Measurements from ENCODE around the gene TEAD3.
A peak's percentile ranks its signal among the peaks of the same experiment; 100 is the strongest.

Gene TEAD3

DNA sequence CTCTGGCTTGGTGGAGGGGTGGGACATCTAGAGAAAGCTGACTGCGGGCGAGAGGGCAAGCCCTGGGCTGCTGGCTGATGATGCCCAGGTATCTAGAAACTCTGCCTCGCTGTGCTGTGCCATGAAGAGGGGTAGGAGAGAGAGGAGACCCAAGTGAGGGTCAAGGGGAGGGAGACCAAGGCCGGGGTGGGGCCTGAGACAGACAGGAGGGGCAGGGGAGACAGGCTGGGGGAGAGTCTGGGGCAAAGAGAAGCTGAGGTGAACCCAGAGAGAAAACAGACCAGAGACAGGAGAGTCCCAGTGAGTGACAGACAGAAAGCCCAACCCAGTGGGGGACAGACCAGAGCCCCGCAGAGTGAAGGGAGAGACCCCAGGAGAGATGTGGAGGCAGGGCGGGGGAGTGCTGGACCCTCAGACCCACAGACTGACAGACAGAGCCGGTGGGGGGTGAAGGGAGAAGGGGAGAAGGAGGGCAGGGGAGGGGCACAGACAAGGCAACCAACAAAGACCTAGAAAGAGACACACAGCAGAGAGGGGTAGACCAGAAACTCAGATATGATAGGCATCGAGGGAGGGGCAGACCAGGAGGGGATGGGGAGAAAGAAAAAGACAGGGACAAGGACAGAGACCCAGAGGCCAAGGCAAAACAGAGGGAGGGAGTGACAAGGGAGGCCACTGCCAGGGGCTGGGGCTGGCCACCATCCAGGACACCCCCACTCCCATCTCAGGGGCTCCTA, 5.9 kb downstream of the TEAD3 start:
- no peak for DNase-seq

DNA sequence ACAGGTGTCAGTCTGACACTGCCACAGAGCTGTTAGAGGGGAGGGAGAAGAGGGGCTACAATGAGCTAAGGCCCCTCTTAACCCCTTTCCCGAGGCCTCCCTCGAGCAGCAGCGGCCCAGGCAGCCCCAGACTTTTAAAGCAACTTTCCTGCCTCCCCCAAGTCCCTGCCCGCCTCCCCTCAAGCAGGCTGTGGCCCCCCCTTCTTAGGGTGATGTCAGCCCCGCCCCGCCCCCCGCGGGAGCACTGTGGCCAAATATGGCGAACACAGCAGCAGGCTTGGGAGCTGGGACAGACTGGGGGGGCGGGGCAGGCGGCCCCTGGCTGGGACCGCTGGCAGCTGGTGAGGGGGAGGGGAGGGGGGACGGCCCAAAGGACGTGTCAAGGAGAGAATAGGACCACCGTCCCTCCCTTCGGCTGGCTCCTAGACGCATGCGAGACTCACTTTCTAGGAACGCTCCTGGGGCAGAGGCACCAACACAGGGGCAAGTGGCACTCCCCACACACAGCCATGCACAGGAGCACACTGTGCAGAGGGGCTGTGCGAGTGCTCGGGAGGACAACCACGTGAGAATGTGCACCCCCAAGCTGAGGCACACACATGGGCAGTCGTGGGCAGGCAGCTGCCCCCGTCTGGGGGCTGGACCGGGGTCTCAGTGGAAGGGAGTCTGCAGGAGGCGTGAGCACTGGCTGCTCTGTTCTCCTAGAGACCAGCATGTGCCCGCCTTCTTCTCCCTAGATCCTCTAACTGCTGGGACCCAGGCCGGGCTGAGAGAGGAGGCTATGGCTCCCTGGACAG, 6.7 kb downstream of the TEAD3 start:
- no peak for DNase-seq

DNA sequence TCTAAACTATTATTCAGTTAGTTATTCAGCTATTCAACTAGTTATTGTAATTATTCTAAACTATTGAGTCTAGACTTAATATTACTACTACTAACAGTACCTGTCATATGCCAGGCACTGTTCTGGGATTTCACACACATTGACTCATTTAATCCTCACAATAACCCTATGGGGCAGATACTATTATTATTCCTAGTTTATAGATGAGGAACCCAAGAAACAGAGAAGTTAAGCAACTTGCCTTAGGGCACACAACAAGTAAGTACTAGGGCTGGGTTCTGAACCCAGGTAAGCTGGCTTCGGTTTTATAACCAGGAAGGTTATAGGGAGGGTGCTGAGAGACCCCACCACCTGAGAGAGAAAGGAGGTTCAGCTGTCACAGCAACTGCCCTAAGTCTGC, 7.8 kb downstream of the TEAD3 start:
- no peak for DNase-seq

DNA sequence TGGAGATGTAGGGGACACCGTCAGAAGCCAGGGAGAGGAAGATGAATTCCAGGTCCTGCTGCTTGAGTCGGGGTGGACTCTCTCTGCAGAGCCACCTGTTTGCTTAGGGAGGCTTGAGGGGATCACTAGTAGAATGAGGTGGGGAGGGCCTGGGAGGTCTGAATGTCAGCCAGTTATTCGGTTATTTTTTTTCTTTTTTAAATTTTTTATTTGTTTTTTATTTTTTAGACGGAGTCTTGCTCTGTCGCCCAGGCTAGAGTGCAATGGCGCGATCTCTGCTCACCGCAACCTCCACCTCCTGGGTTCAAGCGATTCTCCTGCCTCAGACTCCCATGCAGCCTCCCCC, 8.4 kb downstream of the TEAD3 start:
- no peak for DNase-seq

DNA sequence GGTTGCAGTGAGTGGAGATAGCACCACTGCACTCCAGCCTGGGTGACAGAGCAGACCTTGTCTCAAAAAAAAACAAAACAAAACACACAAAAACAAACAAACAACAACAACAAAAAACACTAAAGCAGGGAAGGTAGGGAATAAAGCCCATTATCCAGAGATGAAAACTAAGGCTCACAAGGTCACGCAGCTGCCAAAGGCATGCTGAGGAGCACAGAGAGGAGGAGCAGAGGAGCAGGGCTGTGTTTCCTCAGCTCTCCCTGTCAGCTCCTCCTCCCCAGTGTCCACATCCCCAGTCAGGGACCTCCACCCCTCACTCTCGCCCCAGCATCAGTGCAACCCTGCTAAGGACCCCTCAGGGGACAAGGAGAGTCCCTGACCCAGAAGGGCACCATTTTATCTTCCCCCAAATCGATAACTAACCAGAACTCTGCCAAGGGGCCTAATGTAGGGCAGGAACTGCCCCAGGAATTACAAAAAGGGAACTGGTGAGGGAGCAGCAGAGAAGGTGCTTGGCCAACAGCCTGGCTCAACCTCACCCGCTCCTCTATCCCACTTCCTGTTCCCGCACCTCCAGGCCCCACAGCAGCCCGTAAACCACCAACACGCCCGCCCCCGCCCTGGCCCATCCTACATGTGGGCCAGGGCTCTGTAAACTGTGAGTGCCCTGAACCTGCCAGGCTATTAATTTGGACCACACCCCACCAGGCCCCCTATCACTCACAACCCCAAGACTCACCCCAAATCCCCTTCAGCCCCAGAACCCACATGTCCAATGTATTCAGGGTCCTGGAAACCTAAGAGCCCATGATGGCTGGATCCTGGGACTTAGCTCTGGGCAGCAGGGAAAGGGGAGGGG, 9.0 kb downstream of the TEAD3 start:
- no peak for DNase-seq

DNA sequence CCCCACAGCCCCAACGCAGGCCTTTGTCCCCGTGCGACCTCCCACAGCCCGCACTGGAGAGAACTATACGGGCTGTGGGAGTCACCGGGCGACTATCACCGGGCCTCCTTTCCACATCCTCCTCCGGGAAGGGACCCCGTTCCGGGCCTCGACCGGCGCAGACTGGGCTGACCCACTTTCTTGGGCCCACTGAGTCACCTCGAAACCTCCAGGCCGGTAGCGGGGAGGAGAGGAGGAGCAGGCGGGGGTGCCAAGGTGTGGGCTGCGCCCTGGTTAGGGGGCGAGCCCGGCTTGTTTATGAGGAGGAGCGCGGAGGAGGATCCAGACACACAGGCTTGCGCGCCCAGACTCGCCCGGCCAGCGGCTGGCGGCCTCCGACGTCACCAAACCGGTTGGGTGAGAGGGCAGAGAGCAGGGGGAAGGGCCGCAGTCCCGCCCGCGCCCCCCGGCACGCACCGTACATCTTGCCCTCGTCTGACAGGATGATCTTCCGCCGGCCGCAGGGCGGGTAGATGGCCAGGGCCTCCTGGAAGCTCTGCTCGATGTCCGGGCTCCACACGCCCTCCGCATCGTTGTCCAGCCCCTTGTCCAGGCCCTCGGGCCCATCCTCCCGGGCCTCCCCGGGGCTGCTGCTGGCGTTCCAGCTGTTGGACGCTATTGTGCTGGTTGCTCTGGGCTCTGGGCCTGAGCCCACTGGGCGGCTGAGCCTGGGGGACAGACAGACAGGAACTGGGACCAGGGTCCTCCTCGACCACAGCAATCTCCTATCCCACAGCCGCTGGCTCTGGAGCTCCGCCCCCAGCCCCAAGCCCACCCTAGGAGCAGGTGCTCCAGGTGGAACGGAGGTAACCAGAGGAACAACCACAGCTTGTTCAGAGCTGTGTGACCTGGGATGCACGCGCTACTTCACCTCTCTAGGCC, 10.6 kb downstream of the TEAD3 start:
- no peak for DNase-seq

DNA sequence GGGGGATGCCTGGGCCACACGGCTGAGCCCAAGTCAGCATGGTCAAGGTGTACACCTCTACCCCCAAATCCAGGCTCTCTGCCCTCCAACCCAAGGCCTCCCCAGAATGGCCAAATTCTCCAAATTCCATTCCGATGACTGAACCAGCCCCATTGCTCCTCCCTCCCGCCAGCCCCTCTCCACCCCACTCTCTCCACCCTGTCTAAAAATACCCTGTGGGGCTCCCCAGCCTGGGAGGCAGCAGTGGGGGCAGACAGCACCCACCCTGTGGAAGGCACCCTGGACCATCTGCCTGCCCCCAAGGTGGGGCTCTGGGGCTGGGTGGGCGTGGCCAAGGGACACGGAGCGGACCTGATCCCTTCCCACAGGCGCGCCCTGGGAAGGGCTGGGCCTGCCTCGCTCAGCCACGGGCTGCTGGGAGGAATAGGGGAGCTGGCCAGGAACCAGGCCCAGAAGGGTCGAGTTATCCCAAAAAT, 11.4 kb downstream of the TEAD3 start:
- DNase-seq: no peak

DNA sequence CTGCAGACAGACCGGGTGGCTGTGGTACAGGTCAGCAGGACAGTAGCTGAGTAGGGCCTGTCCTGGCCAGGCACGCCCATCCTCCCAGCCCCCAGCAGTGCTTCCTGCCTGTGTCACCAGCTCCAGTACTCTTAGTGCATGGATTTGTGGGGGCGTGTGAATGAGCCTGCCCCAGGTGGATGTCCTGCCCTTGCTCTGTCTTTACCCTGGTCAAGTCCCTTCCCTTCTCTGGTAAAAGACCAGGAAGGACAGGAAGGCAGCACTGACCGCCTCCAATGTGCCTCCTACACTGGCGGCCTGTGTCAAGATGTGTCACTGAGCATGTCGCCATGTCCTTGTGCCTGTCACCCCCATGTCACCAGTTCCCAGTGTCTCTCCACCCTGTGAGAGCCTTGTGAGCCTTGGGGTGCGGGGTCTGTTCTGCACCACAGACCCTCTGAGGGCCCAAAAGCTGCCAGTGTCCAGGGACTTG, 11.9 kb downstream of the TEAD3 start:
- no peak for DNase-seq

DNA sequence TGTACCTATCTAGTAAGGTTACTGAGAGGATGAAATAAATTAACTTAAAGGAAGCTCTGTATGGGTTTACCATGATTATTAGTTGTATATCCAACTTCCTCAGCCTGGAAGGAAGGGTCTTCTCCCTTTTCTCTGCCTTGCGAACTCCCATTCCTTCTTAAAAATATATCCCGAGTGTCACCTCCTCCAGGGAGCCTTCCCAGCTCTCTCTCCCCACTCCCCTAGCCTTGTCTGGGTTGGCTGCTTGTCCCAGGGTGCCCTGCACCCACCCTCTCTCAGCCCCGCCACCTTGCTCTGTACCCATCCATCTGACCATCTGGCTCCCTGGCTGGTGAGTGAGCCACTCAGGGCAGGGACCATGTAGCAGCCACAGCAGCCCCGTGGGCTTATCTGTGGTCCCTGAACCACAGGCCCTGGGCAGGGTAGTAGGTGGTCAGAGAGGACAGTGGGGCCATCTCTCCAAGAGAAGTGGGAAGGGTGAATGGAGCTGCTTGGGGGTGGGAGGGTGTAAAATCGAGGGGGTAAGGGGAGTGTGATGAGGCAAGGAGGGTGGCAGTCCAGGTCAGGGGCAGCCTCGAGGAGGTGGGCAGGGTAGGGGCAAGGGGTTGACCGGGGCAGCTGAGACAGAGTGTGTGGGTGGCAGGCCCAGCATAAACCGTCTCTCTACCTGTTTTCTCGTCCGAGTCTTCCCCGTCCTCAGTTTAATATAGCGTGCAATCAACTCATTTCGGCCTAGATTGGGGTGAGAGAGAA, 12.8 kb downstream of the TEAD3 start:
- no peak for DNase-seq

DNA sequence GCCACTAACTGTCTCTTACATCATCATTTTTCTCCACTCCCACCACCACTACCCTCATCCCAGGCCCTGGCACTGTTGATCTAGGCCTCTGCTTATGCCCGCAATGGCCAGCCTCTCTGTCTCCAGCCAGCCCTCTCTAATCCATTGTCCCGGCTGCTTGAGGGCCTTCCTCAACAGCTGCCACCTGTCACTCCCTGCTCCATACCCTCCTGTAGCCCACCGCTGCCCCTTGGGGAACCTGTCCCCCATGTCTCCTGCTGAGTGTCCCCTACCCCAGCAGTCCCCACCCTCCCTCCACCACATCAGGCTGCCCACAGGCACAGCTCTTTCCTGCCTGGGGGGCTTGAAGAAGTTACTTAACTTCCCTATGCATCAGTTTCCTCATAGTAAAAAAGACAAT, 13.4 kb downstream of the TEAD3 start:
- DNase-seq: no peak

DNA sequence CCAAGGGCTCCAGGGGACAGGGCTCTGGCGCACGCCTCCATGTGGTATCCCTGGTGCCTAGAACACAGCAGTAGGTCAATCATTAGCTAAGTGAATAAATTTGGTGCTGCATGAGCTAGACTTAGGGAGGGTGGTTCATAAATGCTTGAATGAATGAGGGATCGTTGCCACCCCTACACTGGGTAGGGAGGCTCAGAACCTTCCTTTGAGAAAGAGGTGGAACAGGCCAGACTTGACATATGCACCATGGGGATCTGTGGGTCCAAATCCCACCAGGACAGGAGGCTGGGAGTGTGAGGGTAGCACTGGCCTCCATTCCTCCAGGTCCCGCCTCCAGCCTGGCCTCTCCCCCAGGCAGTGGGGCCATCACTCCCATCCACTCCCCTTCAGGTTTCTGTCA, 13.8 kb downstream of the TEAD3 start:
- DNase-seq: no peak

DNA sequence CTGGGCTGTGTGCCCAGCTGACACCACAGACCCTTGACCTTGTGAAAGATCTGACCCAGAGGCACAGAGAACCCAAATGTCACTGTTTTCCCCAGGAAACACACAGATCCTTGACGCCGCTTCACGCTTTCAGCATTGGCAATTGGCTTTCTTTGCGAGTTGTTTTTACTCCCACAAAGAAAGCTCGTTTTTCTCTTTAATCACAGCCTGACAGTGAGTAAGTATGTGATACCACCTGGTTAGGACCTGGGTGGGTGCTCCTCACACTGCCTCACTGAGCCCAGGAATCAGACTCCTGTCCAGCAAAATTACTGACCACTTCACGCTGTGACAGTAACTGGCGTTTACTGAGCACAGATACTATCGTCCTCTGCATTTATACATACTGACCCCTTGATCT, 15.7 kb downstream of the TEAD3 start:
- no peak for DNase-seq

DNA sequence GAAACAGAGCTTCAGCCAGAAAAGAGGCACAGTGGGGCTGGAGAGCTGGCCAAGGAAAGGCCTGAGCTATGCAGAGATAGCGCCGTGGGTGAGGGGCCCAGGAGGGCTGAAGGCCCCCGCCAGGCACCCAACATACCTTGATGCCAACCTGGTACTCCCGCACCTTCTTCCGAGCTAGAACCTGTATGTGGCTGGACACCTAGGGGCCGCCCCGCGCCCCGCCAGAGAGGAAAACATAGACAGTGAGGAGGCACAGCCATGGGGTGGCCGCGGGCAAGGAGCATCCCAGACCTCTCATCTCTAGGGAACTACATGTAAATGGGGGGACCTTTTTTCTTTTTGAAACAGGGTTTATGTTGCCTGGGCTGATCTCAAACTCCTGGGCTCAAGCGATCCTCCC, 16.7 kb downstream of the TEAD3 start:
- DNase-seq: no peak

DNA sequence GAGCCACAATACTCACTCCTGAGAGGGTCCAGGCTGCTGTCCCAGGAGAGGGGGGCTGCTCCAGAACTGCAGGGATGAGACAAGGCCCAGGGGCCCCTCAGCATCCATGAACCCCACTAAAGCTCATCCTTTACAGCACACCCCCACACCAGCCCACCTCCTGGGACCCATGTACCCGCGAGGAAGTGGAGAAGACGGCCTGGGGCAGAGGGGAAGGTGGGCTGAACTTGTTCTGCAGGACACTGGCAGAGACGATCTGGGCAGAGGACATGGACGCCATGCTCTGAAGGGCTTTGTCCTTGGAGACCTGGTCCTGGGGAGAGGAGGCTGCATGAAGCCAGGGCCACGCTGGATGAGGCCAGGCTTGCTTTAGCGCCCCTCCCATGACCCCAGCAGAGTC, 18.6 kb downstream of the TEAD3 start:
- DNase-seq: no peak

DNA sequence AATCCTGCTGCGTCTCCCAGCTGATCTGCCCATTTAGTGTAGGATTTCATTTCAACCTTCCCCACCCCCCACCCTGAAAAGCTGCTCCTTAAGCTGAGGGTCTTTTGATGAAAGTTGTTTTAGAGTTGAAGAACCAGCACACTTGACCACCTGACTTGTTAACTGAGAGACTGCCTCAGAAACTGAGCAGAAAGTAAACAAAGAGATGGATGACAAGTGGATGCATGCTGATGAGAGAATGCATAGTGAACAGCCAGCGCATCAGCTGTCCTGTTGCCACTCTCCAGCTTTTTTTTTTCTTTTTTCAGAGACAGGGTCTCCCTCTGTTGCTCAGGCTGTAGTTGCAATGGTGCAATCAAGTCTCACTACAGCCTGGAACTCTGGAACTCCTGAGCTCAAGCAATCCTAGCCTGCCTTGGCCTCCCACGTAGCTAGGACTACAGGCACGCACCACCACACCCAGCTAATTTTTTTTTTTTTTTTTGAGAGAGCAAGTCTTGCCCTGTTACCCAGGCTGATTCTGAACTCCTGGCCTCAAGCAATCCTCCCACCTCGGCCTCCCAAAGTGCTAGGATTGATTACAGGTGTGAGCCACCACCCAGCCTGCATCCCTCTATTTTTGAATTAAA, 19.2 kb downstream of the TEAD3 start:
- DNase-seq: no peak

DNA sequence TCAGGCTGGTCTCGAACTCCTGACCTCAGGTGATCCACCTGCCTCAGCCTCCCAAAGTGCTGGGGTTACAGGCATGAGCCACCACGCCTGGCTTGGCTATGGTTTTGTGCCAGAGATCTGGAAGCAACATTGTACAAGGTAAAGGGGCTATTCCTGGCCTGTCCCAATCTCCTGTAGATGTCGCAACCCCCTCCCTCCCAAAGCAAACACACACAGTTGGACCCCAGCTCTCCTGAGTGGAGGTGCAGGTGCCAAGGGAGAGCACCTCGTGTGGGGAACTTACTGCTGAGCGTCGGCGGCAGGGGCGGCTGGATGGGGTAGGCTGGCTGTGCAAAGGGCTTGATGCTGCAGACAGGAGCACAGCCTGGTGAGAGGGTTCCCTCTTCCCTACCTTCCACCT, 19.9 kb downstream of the TEAD3 start:
- DNase-seq: no peak

DNA sequence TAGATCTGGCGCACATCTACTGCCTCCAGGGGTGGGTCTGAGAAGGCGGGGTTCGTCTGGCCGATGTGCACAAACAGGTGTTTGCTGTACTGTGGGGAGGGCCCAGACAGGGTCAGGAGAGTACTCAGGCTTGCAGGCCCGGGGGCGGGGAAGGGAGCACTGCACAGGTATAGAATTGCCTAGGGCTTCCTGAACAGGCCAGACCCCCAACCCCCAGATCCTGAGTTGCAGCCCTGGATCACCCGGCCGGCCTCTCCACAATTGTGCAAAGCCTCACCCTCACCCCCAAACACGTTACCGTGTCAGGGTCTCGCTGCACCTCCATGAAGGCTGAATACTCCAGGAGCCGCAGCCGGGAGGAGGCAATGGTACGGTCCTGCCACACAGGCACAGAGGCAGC, 20.9 kb downstream of the TEAD3 start:
- DNase-seq: no peak

DNA sequence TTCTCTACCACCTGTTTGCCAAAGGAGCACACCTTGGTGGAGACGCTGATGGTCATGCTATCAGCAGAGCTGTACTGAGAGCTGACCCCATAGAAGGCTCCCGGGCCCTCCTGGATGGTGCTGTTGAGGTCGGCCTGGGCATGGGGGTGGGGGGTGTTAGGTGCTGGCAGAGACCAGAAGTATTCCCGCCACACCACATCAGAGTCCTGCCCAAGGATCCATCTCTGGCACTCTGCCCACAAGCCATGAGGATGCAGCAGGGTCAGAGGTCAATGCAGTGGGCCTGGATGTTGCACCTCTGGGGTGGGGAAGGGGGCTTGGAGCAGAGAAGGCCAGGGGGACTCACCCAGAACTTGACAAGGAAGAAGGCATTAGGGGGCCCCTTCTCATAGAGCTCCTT, 21.3 kb downstream of the TEAD3 start:
- DNase-seq: no peak

DNA sequence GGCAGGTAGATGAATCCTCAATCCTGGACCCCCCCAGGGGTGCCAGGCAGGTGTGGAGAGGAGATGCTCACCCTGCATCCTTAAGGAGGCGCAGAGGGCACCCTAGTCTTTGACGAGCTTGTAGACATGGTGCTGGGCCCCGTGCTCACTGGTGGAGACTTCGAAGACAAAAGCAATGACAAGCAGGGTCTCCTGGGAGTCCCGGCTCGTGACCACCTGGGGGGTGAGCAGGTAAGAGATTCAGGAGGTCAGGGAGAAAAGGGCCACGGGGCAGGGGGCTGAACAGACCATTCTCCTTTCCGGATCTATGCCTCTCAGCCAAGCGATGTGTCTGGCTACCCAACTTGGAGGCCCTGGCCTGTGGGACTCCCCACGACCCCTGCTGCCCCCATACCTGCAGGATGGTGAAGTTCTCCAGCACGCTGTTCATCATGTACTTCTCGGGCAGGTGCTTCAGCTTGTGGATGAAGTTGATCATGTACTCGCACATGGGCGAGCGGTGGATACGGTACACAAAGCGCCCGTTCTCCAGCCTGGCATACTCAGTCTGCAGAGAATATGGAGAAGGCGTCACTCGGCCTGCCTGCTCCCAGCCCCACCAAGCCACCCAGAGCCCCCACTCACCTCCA, 21.8 kb downstream of the TEAD3 start:
- peak; percentile 50 to 52 for DNase-seq

DNA sequence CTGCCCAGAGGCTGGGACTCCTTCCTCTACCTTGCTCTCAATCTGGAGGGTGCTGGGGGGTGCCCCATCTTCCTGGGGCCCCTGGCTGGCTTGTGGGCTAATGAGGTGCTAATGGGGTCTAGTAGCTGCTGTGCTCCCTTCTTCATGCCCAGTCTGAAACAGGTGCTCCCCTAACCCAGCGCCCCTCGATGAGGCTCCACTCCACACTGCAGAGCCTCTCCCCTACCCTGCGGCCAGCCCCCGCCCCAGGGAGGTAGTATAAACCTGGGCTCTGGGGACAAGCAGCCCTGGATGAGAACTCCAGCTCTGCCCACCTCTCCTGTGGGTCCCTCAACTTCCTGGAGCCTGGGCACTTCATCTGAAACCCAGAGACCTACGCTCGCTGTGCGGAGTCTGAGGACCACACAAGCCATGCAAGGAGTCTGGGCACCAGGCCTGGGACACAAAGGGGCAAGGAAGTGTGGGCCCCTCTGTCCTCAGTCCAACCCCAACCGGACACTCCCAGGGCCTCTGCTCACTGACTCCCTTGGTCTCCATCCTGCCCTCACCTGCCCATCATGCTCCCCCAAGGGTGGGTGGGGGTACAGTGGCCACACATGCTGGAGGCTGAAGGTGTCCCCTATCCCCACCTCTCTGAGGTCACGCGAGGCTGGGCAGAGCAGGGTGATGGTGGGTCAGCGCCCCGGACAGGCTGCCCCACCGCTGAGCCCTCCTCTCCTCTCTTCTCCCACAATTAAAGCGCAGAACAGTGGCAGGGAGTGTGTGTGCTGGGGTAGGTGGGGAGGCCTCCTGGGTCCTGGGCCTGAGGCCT, 22.5 kb downstream of the TEAD3 start:
- peak; percentile 64 to 67 for DNase-seq
